IPS DF 6.9 (cell line): ENCODE measurements around the gene DEUP1.
"Not testable (repeated sequence)": the region's sequence is repeated elsewhere in the genome, so short reads cannot be mapped to it uniquely, and the experiment has no call there.

Source experiments
- DNase-seq: peaks from one replicate; pipeline ENCODE4 v3.0.0-alpha.2; 2013; ENCODE audit warnings: low read depth, low spot score
- H3K27ac ChIP-seq: one replicate; pipeline ENCODE4 v1.5.1; 2013; ENCODE audit warnings: low read length, control low read depth
- H3K27me3 ChIP-seq: 2 replicates; pipeline ENCODE4 v1.6.1; 2013; ENCODE audit warnings: mild to moderate bottlenecking, low read length; ENCODE audit not compliant: control insufficient read depth, insufficient read depth
- H3K36me3 ChIP-seq: 2 replicates; pipeline ENCODE4 v1.6.1; 2013; ENCODE audit warnings: low read length; ENCODE audit not compliant: control insufficient read depth, insufficient read depth
- H3K4me1 ChIP-seq: 2 replicates; pipeline ENCODE4 v1.6.1; 2013; ENCODE audit warnings: low read length; ENCODE audit not compliant: control insufficient read depth, insufficient read depth
- H3K4me3 ChIP-seq: 2 replicates; pipeline ENCODE4 v1.5.1; 2013; ENCODE audit warnings: mild to moderate bottlenecking, low read length
- H3K9me3 ChIP-seq: 2 replicates; pipeline ENCODE4 v1.6.1; 2013; ENCODE audit warnings: low read length, inconsistent platforms; ENCODE audit not compliant: control insufficient read depth, insufficient read depth
- WGBS: extraction: QIAGEN DNeasy Blood & Tissue Kit; methylation state at CpG from one replicate; pipeline ENCODE4 v1.1.7; 2013; ENCODE audit warnings: mixed read lengths, missing lambda C conversion rate; ENCODE audit not compliant: insufficient read length, insufficient coverage; 5-methylcytosine and 5-hydroxymethylcytosine counted together

The DEUP1 gene

GRCh38 chr11:93407777-93408401 is 77.3 kb downstream of the DEUP1 start:
- no peak overlapping the region for H3K27ac ChIP-seq
- no CpG with 5 or more reads among the region's 2 CpGs for WGBS
- no peaks in the 10 kb centered on the region for H3K36me3 ChIP-seq
- H3K4me1 ChIP-seq: no peaks in the 10 kb centered on the region; the same call in 1 of the 2 replicates
- H3K27me3 ChIP-seq: no peaks in the 10 kb centered on the region
- no peak for DNase-seq
- H3K9me3 ChIP-seq: no peaks in the 10 kb centered on the region
- H3K4me3 ChIP-seq: no peak overlapping the region

GRCh38 chr11:93410441-93410840 is 79.9 kb downstream of the DEUP1 start:
- Histone ChIP-seq H3K36me3 (no peaks in the 10 kb centered on the region), H3K4me3 (no peak overlapping the region), H3K4me1 (no peaks in the 10 kb centered on the region; the same call in 1 of the 2 replicates), H3K9me3 (no peaks in the 10 kb centered on the region), H3K27me3 (no peaks in the 10 kb centered on the region), H3K27ac (no peak overlapping the region)
- WGBS: no CpG with 5 or more reads among the region's 3 CpGs
- DNase-seq: no peak

GRCh38 chr11:93411705-93412104 is 81.2 kb downstream of the DEUP1 start:
- Histone ChIP-seq H3K27me3 (no peaks in the 10 kb centered on the region), H3K4me1 (no peaks in the 10 kb centered on the region; the same call in 1 of the 2 replicates), H3K4me3 (no peak overlapping the region), H3K9me3 (no peaks in the 10 kb centered on the region), H3K27ac (no peak overlapping the region), H3K36me3 (no peaks in the 10 kb centered on the region)
- no peak for DNase-seq

- no peak overlapping the region for H3K4me3 ChIP-seq
- no peak for DNase-seq
- no peak overlapping the region for H3K27ac ChIP-seq
- WGBS: no CpG with 5 or more reads among the region's 3 CpGs
- H3K36me3 ChIP-seq: no peaks in the 10 kb centered on the region
- no peaks in the 10 kb centered on the region for H3K4me1 ChIP-seq
- no peaks in the 10 kb centered on the region; the same call in 1 of the 2 replicates for H3K9me3 ChIP-seq
- no peaks in the 10 kb centered on the region for H3K27me3 ChIP-seq
Observed at GRCh38 chr11:93432247-93432646, 101.7 kb downstream of the DEUP1 start.

DNA sequence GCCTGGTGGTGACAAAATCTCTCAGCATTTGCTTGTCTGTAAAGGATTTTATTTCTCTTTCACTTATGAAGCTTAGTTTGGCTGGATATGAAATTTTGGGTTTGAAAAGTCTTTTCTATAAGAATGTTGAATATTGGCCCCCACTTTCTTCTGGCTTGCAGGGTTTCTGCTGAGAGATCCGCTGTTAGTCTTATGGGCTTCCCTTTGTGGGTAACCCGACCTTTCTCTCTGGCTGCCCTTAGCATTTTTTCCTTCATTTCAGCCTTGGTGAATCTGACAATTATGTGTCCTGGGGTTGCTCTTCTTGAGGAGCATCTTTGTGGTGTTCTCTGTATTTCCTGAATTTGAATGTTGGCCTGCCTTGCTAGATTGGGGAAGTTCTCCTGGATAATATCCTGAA is 112.7 kb downstream of the DEUP1 start:
- not testable (repeated sequence) for H3K27me3 ChIP-seq, H3K36me3 ChIP-seq, H3K27ac ChIP-seq, H3K9me3 ChIP-seq, H3K4me1 ChIP-seq, H3K4me3 ChIP-seq, DNase-seq
- no CpG with 5 or more reads among the region's 2 CpGs for WGBS

DNA sequence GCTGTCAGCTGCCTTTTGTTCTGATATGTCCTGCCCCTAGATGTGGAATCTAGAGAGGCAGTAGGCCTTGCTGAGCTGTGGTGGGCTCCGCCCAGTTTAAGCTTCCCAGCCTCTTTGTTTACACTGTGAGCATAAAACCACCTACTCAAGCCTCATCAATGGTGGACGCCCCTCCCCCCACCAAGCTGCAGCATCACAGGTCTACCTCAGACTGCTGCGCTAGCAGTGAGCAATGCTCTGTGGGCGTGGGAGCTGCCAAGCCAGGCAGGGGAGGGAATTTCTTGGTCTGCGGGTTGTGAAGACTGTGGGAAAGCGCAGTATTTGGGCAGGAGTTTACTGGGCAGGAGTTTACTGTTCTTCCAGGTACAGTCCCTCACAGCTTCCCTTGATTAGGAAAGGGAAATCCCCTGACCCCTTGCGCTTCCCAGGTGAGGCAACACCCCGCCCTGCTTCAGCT is 114.1 kb downstream of the DEUP1 start:
- WGBS: no CpG with 5 or more reads among the region's 8 CpGs
- no peaks in the 10 kb centered on the region for H3K27me3 ChIP-seq
- H3K4me1 ChIP-seq: peaks cover 2% of the 10 kb centered on the region; the same call in 1 of the 2 replicates
- no peaks in the 10 kb centered on the region for H3K36me3 ChIP-seq
- H3K9me3 ChIP-seq: no peaks in the 10 kb centered on the region
- H3K4me3 ChIP-seq: no peak overlapping the region
- peak; percentile 33 for DNase-seq
- H3K27ac ChIP-seq: no peak overlapping the region

- no peaks in the 10 kb centered on the region for H3K27me3 ChIP-seq
- no peak overlapping the region for H3K27ac ChIP-seq
- no peaks in the 10 kb centered on the region for H3K36me3 ChIP-seq
- no peaks in the 10 kb centered on the region for H3K4me1 ChIP-seq
- WGBS: no CpG with 5 or more reads among the region's 9 CpGs
- H3K9me3 ChIP-seq: no peaks in the 10 kb centered on the region
- DNase-seq: no peak
- H3K4me3 ChIP-seq: no peak overlapping the region
Observed at GRCh38 chr11:93458286-93458685, 127.7 kb downstream of the DEUP1 start.

DNA sequence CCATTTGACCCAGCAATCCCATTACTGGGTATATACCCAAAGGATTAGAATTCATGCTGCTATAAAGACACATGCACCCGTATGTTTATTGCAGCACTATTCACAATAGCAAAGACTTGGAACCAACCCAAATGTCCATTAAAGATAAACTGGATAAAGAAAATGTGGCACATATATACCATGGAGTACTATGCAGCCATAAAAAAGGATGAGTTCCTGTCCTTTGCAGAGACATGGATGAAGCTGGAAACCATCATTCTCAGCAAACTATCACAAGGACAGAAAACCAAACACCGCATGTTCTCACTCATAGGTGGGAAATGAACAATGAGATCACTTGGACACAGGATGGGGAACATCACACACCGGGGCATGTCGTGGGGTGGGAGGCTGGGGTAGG is 133.1 kb downstream of the DEUP1 start:
- not testable (repeated sequence) for H3K27ac ChIP-seq, DNase-seq, H3K9me3 ChIP-seq, H3K4me1 ChIP-seq, H3K4me3 ChIP-seq, H3K27me3 ChIP-seq, H3K36me3 ChIP-seq
- WGBS: no CpG with 5 or more reads among the region's 4 CpGs

DNA sequence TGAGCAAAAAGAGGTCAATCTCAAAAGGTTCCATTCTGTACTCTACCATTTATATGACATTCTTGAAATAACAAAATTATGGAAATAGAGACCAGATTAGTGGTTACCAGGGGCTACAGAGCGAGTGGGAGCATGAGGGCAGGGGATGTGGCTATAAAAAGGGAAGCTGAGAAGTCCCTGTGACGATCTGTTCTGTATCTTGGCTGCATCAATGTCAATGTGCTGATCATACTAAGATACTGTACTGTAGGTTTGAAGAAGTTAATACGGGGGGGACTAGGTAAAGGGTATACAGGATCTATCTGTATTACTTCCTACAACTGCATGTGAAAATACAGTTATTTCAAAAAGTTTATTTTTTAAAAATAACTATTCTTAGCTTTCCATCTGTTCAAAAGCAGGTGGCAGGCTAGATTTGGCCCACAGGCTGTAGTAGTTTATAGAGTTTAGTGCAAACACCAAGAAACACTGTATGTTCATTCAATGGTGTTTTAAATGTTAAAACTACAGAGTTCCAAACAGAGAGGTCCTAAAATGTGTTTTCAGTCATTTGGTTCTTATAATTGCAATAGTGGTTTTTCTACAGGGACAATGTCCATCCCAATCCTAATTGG is 134.5 kb downstream of the DEUP1 start:
- H3K27ac ChIP-seq: no peak overlapping the region
- WGBS: no CpG with 5 or more reads among the region's 3 CpGs
- H3K4me1 ChIP-seq: no peaks in the 10 kb centered on the region
- H3K27me3 ChIP-seq: no peaks in the 10 kb centered on the region
- no peak overlapping the region for H3K4me3 ChIP-seq
- no peaks in the 10 kb centered on the region for H3K9me3 ChIP-seq
- no peaks in the 10 kb centered on the region for H3K36me3 ChIP-seq
- no peak for DNase-seq

- no peak overlapping the region for H3K4me3 ChIP-seq
- no peak for DNase-seq
- H3K9me3 ChIP-seq: no peaks in the 10 kb centered on the region
- no peaks in the 10 kb centered on the region for H3K36me3 ChIP-seq
- H3K27ac ChIP-seq: no peak overlapping the region
- WGBS: no CpG with 5 or more reads among the region's 4 CpGs
- no peaks in the 10 kb centered on the region for H3K4me1 ChIP-seq
- no peaks in the 10 kb centered on the region for H3K27me3 ChIP-seq
Observed at GRCh38 chr11:93467054-93467453, 136.5 kb downstream of the DEUP1 start.

DNA sequence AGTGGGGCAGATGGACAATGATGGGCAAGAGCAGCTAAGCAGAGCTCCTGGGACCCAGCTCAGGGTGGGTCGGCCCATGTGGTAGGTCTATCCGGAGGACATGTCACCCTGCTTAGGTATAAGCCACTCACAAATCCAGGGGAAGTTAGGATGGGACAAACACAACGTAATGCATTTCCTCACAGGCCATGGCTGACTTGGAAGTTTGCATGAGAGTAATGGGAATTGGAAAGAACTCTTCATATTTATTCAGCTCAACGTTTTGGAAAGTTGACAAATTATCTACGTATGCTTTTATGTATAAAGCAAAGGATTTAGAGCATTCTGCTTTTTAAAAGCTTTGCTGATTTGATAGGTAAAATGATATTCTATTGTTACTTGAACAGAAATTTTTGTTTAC is 137.7 kb downstream of the DEUP1 start:
- Histone ChIP-seq H3K4me1 (no peaks in the 10 kb centered on the region), H3K9me3 (no peaks in the 10 kb centered on the region), H3K27me3 (no peaks in the 10 kb centered on the region), H3K36me3 (no peaks in the 10 kb centered on the region), H3K4me3 (no peak overlapping the region), H3K27ac (no peak overlapping the region)
- no peak for DNase-seq
- no CpG with 5 or more reads among the region's 5 CpGs for WGBS
